GM23338 (cell line): Measurements from ENCODE around the gene PDE1A. TPM values are rescaled to one million over a fixed set of nuclear protein-coding genes. Genes with fewer than 3 reads are reported as not detected.

ENCODE experiments used
- ATAC-seq: fragments of 200-7000 bp; cut with Tn5 transposase; 3 replicates; pipeline ENCODE4 v1.9.1; 2020
- DNase-seq: peaks from one replicate; pipeline ENCODE4 v3.0.0-alpha.2; 2015; ENCODE audit warnings: low spot score
- H2AFZ ChIP-seq: fragments of 200-600 bp; sonication (generic); 2 replicates; pipeline ENCODE4 v1.8.0; 2016; ENCODE audit warnings: antibody characterized with exemption, mild to moderate bottlenecking, moderate library complexity
- H3F3A ChIP-seq: fragments of 200-600 bp; sonication (generic); replicated peaks from 2 replicates; pipeline ENCODE4 v1.8.0; 2017; ENCODE audit warnings: antibody characterized with exemption, mixed run types, low read depth
- H3K27ac ChIP-seq: fragments of 200-600 bp; sonication (generic); 2 replicates; pipeline ENCODE4 v1.6.1; 2016; ENCODE audit warnings: low read depth
- H3K27me3 ChIP-seq: fragments of 200-600 bp; sonication (generic); 2 replicates; pipeline ENCODE4 v1.8.0; 2016; ENCODE audit warnings: mild to moderate bottlenecking, mixed run types, moderate library complexity; ENCODE audit not compliant: insufficient read depth
- H3K36me3 ChIP-seq: fragments of 200-600 bp; sonication (generic); 2 replicates; pipeline ENCODE4 v1.8.0; 2016; ENCODE audit warnings: mild to moderate bottlenecking; ENCODE audit not compliant: insufficient read depth
- H3K4me1 ChIP-seq: fragments of 200-600 bp; sonication (generic); 2 replicates; pipeline ENCODE4 v1.8.0; 2016; ENCODE audit warnings: mild to moderate bottlenecking, moderate library complexity; ENCODE audit not compliant: insufficient read depth
- H3K4me2 ChIP-seq: fragments of 200-600 bp; sonication (generic); 2 replicates; pipeline ENCODE4 v1.7.1; 2017; ENCODE audit warnings: mixed run types
- H3K4me3 ChIP-seq: fragments of 200-600 bp; sonication (generic); 2 replicates; pipeline ENCODE4 v1.6.1; 2016; ENCODE audit warnings: mixed run types
- H3K79me2 ChIP-seq: fragments of 200-600 bp; sonication (generic); replicated peaks from 2 replicates; pipeline ENCODE4 v1.8.0; 2017; ENCODE audit warnings: mild to moderate bottlenecking; ENCODE audit not compliant: insufficient read depth
- H3K9me2 ChIP-seq: fragments of 200-600 bp; sonication (generic); 2 replicates; pipeline ENCODE4 v1.8.0; 2017; ENCODE audit not compliant: insufficient read depth
- H4K20me1 ChIP-seq: fragments of 200-600 bp; sonication (generic); replicated peaks from 2 replicates; pipeline ENCODE4 v1.8.0; 2017; ENCODE audit warnings: mild to moderate bottlenecking; ENCODE audit not compliant: insufficient read depth
- H3K27ac Mint-ChIP-seq: 2 replicates; pipeline ENCODE4 v1.8.0; 2020; ENCODE audit warnings: inconsistent platforms, mild to moderate bottlenecking, moderate library complexity, mixed read lengths
- H3K27me3 Mint-ChIP-seq: 3 replicates; pipeline ENCODE4 v1.8.0; 2022; ENCODE audit warnings: low read depth, mild to moderate bottlenecking, moderate library complexity, mixed read lengths, inconsistent platforms; ENCODE audit not compliant: insufficient read depth, poor library complexity
- H3K36me3 Mint-ChIP-seq: 3 replicates; pipeline ENCODE4 v1.8.0; 2021; ENCODE audit warnings: low read depth, mild to moderate bottlenecking, inconsistent platforms, moderate library complexity, mixed read lengths
- H3K4me1 Mint-ChIP-seq: 3 replicates; pipeline ENCODE4 v1.8.0; 2020; ENCODE audit warnings: mild to moderate bottlenecking, inconsistent platforms, mixed read lengths
- H3K4me3 Mint-ChIP-seq: 3 replicates; pipeline ENCODE4 v1.8.0; 2021; ENCODE audit warnings: moderate library complexity, mild to moderate bottlenecking, inconsistent platforms, mixed read lengths
- H3K9me3 Mint-ChIP-seq: 3 replicates; pipeline ENCODE4 v1.8.0; 2020; ENCODE audit warnings: moderate library complexity, mild to moderate bottlenecking, inconsistent platforms, mixed read lengths
- EZH2 ChIP-seq: fragments of 200-600 bp; sonication (generic); IDR thresholded peaks from one replicate; pipeline ENCODE4 v1.8.0; 2017; ENCODE audit warnings: antibody characterized with exemption, mild to moderate bottlenecking, low read depth; ENCODE audit not compliant: unreplicated experiment
- EZH2phosphoT487 ChIP-seq: fragments of 200-600 bp; sonication (generic); IDR thresholded peaks from one replicate; pipeline ENCODE4 v1.8.1; 2018; ENCODE audit warnings: antibody characterized with exemption; ENCODE audit not compliant: unreplicated experiment
- JUNB ChIP-seq: IDR thresholded peaks from one replicate; pipeline ENCODE4 v1.6.1; 2016; ENCODE audit warnings: antibody characterized with exemption; ENCODE audit not compliant: unreplicated experiment
- STAT1 ChIP-seq: IDR thresholded peaks from one replicate; pipeline ENCODE4 v1.6.1; 2016; ENCODE audit warnings: antibody characterized with exemption; ENCODE audit not compliant: unreplicated experiment
- ZNF114 ChIP-seq: fragments of 250-450 bp; sonication (Bioruptor Pico); IDR thresholded peaks from 2 replicates; pipeline ENCODE4 v1.5.0; 2020; ENCODE audit warnings: mild to moderate bottlenecking, moderate library complexity
- ZNF331 ChIP-seq: fragments of 250-450 bp; sonication (Bioruptor Pico); IDR thresholded peaks from 2 replicates; pipeline ENCODE4 v1.5.0; 2020; ENCODE audit warnings: low read depth, mild to moderate bottlenecking, moderate library complexity
- polyA plus RNA-seq: library from polyadenylated mRNA; unstranded; fragments of >200 nt; fragmentation: Nextera tagmentation; extraction: Ambion mirVana; gene quantifications from 2 replicates; pipeline ENCODE4 v1.2.1, GENCODE V29; 2016
- total RNA-seq: library from RNA; depleted of rRNA; stranded (reverse); fragments of >200 nt; shearing (Covaris generic); gene quantifications from 2 replicates; pipeline ENCODE4 v1.2.3, GENCODE V29; 2014
- TF ChIP-seq, protein P1 (sequence below): fragments of 250-450 bp; sonication (Bioruptor Pico); IDR thresholded peaks from 2 replicates; pipeline ENCODE4 v1.5.0; 2020; ENCODE audit warnings: mild to moderate bottlenecking, moderate library complexity
- TF ChIP-seq, protein P2 (sequence below), 2 experiments: fragments of 200-600 bp in 1 of 2; sonication (generic) in 1 of 2; conservative IDR thresholded peaks; 2 replicates each; pipeline versions ENCODE4 v1.5.1 to v1.6.1; 2016 to 2017; ENCODE audit warnings: antibody characterized with exemption in 2 of 2, low read depth in 2 of 2, mild to moderate bottlenecking in 2 of 2, moderate library complexity in 1 of 2

PDE1A gene
- total and polyA plus RNA-seq, 2 experiments from 2014 or later, result 0.28 to 0.31 TPM

DNA sequence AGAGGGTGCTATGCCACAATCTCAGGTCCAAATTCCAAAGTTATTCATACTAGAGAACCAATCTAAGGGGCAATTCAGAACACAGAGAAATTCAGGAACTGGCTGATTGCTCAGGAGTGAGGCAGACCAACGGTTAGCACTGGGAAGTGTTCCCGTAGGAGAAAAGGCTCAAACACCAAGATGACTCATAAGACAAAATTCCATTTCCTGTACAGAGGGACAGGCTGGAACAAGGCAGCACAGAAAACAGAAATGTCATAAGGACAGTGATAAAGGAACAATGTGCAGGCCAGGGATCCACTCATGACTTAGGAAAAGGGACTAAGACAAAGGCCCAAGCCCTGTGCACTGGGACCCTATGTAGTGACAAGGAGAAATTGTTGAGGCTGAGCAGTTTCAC, 54.2 kb downstream of the PDE1A start (continued):
- TF ChIP-seq, protein P1, sequence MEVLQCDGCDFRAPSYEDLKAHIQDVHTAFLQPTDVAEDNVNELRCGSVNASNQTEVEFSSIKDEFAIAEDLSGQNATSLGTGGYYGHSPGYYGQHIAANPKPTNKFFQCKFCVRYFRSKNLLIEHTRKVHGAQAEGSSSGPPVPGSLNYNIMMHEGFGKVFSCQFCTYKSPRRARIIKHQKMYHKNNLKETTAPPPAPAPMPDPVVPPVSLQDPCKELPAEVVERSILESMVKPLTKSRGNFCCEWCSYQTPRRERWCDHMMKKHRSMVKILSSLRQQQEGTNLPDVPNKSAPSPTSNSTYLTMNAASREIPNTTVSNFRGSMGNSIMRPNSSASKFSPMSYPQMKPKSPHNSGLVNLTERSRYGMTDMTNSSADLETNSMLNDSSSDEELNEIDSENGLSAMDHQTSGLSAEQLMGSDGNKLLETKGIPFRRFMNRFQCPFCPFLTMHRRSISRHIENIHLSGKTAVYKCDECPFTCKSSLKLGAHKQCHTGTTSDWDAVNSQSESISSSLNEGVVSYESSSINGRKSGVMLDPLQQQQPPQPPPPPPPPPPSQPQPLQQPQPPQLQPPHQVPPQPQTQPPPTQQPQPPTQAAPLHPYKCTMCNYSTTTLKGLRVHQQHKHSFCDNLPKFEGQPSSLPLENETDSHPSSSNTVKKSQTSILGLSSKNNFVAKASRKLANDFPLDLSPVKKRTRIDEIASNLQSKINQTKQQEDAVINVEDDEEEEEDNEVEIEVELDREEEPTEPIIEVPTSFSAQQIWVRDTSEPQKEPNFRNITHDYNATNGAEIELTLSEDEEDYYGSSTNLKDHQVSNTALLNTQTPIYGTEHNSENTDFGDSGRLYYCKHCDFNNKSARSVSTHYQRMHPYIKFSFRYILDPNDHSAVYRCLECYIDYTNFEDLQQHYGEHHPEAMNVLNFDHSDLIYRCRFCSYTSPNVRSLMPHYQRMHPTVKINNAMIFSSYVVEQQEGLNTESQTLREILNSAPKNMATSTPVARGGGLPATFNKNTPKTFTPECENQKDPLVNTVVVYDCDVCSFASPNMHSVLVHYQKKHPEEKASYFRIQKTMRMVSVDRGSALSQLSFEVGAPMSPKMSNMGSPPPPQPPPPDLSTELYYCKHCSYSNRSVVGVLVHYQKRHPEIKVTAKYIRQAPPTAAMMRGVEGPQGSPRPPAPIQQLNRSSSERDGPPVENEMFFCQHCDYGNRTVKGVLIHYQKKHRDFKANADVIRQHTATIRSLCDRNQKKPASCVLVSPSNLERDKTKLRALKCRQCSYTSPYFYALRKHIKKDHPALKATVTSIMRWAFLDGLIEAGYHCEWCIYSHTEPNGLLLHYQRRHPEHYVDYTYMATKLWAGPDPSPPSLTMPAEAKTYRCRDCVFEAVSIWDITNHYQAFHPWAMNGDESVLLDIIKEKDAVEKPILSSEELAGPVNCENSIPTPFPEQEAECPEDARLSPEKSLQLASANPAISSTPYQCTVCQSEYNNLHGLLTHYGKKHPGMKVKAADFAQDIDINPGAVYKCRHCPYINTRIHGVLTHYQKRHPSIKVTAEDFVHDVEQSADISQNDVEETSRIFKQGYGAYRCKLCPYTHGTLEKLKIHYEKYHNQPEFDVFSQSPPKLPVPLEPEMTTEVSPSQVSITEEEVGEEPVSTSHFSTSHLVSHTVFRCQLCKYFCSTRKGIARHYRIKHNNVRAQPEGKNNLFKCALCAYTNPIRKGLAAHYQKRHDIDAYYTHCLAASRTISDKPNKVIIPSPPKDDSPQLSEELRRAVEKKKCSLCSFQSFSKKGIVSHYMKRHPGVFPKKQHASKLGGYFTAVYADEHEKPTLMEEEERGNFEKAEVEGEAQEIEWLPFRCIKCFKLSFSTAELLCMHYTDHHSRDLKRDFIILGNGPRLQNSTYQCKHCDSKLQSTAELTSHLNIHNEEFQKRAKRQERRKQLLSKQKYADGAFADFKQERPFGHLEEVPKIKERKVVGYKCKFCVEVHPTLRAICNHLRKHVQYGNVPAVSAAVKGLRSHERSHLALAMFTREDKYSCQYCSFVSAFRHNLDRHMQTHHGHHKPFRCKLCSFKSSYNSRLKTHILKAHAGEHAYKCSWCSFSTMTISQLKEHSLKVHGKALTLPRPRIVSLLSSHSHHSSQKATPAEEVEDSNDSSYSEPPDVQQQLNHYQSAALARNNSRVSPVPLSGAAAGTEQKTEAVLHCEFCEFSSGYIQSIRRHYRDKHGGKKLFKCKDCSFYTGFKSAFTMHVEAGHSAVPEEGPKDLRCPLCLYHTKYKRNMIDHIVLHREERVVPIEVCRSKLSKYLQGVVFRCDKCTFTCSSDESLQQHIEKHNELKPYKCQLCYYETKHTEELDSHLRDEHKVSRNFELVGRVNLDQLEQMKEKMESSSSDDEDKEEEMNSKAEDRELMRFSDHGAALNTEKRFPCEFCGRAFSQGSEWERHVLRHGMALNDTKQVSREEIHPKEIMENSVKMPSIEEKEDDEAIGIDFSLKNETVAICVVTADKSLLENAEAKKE (CRISPR knock-in tag), result no peak
- TF ChIP-seq JUNB (no peak), ZNF331 (no peak), EZH2 (no peak), STAT1 (no peak), EZH2phosphoT487 (no peak)
- TF ChIP-seq, protein P2, sequence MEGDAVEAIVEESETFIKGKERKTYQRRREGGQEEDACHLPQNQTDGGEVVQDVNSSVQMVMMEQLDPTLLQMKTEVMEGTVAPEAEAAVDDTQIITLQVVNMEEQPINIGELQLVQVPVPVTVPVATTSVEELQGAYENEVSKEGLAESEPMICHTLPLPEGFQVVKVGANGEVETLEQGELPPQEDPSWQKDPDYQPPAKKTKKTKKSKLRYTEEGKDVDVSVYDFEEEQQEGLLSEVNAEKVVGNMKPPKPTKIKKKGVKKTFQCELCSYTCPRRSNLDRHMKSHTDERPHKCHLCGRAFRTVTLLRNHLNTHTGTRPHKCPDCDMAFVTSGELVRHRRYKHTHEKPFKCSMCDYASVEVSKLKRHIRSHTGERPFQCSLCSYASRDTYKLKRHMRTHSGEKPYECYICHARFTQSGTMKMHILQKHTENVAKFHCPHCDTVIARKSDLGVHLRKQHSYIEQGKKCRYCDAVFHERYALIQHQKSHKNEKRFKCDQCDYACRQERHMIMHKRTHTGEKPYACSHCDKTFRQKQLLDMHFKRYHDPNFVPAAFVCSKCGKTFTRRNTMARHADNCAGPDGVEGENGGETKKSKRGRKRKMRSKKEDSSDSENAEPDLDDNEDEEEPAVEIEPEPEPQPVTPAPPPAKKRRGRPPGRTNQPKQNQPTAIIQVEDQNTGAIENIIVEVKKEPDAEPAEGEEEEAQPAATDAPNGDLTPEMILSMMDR (conservative IDR thresholded peaks at IDR 0.05; ENCODE audit: low read depth in 2 of 2), result no peak

DNA sequence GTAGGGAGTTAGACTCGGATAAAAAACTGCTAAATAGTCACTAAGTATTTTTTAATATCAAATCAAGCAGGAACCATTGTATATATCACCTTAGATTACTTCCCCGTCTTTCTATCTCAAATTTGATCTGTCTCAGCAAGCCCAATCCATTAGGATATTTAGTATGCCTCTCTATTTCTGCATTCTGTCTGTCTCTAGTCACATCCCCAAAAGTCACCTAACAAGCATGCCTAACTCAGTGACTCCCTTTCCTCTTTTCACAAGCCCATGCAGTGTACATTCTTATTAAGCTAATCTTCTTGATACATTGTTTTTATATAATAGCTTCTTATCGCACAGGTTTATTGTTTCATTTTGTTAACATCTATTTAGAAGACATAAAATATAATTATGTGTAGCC, 57.8 kb downstream of the PDE1A start:
- H2AFZ ChIP-seq, result no peak overlapping the region
- H3F3A ChIP-seq, result no peaks in the 10 kb centered on the region
- H3K36me3 Mint-ChIP-seq, result no peaks in the 10 kb centered on the region
- H3K79me2 ChIP-seq, result no peaks in the 10 kb centered on the region
- H3K9me3 Mint-ChIP-seq, result no peaks in the 10 kb centered on the region
- no peaks in the 10 kb centered on the region for H3K4me1 Mint-ChIP-seq
- no peaks in the 10 kb centered on the region for H3K36me3 ChIP-seq
- peaks cover 2% of the 10 kb centered on the region for H3K27me3 Mint-ChIP-seq
- H3K4me3 ChIP-seq, result no peak overlapping the region
- no peaks in the 10 kb centered on the region for H3K4me1 ChIP-seq
- no peak overlapping the region for H3K27ac ChIP-seq
- TF ChIP-seq EZH2 (no peak), ZNF114 (CRISPR knock-in tag) (no peak)
- TF ChIP-seq, protein P1 (CRISPR knock-in tag), result no peak
- no peaks in the 10 kb centered on the region for H3K27me3 ChIP-seq
- H4K20me1 ChIP-seq, result no peaks in the 10 kb centered on the region
- no peak overlapping the region for H3K27ac Mint-ChIP-seq
- H3K9me2 ChIP-seq, result no peaks in the 10 kb centered on the region
- ATAC-seq (no peak), DNase-seq (no peak)
- no peak overlapping the region for H3K4me3 Mint-ChIP-seq
- no peak overlapping the region for H3K4me2 ChIP-seq
